K562 (cell line): ENCODE data around the gene CACNB2. TPM values are rescaled to one million over a fixed set of nuclear protein-coding genes. Genes with fewer than 3 reads are reported as not detected.

Experiments used
- ATAC-seq: fragments of 200-7000 bp; cut with Tn5 transposase; 3 replicates; pipeline ENCODE4 v1.9.1; 2020; ENCODE audit warnings: moderate library complexity
- BruUV-seq: library from RNA; stranded (reverse); fragments of 400-500 nt; replicated peaks from 2 replicates; lab custom pipeline; 2021; lab: Mats Ljungman, UMichigan
- CTCF ChIA-PET: fragments of 300-600 bp; formaldehyde crosslinking; extraction: SDS; loops from one replicate; lab custom pipeline; 2021; ENCODE audit warnings: low intra/inter-chr PET ratio; lab: Yijun Ruan, JAX
- POLR2A ChIA-PET: fragments of 300-600, 350-650 bp; sonication (Branson Sonifier 250); formaldehyde crosslinking; extraction: SDS; loops from one replicate; lab custom pipeline; 2021; ENCODE audit warnings: antibody characterized with exemption, inconsistent platforms; lab: Yijun Ruan, JAX
- DNase-seq, 4 experiments: peaks; one replicate each; pipeline versions ENCODE4 v3.0.0 to v3.0.0-alpha.2; 2011 to 2018; ENCODE audit warnings: low spot score in 3 of 4, mixed read lengths in 3 of 4; ENCODE audit errors: extremely low read depth in 1 of 4
- FAIRE-seq: peaks from 2 replicates; lab custom pipeline; 2011; peaks lifted over from hg19 to GRCh38; lab: Jason Lieb, UNC
- H2AFZ ChIP-seq: 2 replicates; pipeline ENCODE4 v1.6.0; 2011; ENCODE audit warnings: low read depth, low read length, control low read depth, inconsistent platforms
- H3K27ac ChIP-seq: fragments of 200-600 bp; 3 replicates; pipeline ENCODE4 v1.8.0; 2011; ENCODE audit warnings: low read depth, mild to moderate bottlenecking, control low read depth, inconsistent platforms, low read length, moderate library complexity, mixed read lengths; ENCODE audit errors: extremely low read depth
- H3K27me3 ChIP-seq, 2 experiments: fragments of 300-600 bp in 1 of 2; 2 replicates in 1 of 2; 3 replicates in 1 of 2; pipeline versions ENCODE4 v1.6.0 to v1.8.0; 2011; ENCODE audit warnings: inconsistent platforms in 2 of 2, low read length in 2 of 2, mild to moderate bottlenecking in 1 of 2, mixed read lengths in 1 of 2, moderate library complexity in 1 of 2; ENCODE audit not compliant: control insufficient read depth in 2 of 2, insufficient read depth in 2 of 2
- H3K36me3 ChIP-seq: fragments of 300-600 bp; 3 replicates; pipeline ENCODE4 v1.8.0; 2011; ENCODE audit warnings: mild to moderate bottlenecking, low read length, inconsistent platforms; ENCODE audit not compliant: control insufficient read depth, insufficient read depth
- H3K4me1 ChIP-seq, 2 experiments: fragments of 200-600 bp in 1 of 2; replicated peaks in 1 of 2; 2 replicates in 1 of 2; 3 replicates in 1 of 2; pipeline versions ENCODE4 v1.5.1 to v1.8.0; 2011; ENCODE audit warnings: inconsistent platforms in 2 of 2, low read length in 2 of 2, mild to moderate bottlenecking in 1 of 2, mixed read lengths in 1 of 2, moderate library complexity in 1 of 2; ENCODE audit not compliant: control insufficient read depth in 2 of 2, insufficient read depth in 2 of 2
- H3K4me2 ChIP-seq: 2 replicates; pipeline ENCODE4 v1.6.1; 2011; ENCODE audit warnings: low read length, control low read depth, inconsistent platforms, mixed read lengths; ENCODE audit not compliant: insufficient read depth
- H3K4me3 ChIP-seq: fragments of 200-600 bp; sonication (generic), shearing (Covaris generic); 2 replicates; pipeline ENCODE4 v1.5.1; 2016; ENCODE audit warnings: control low read depth, inconsistent platforms
- H3K79me2 ChIP-seq: fragments of 200-600 bp; 3 replicates; pipeline ENCODE4 v1.8.0; 2011; ENCODE audit warnings: low read length, inconsistent platforms; ENCODE audit not compliant: control insufficient read depth, insufficient read depth
- H3K9ac ChIP-seq, 2 experiments: 2 replicates each; pipeline versions ENCODE4 v1.6.0 to v1.6.1; 2011; ENCODE audit warnings: low read depth in 2 of 2, low read length in 2 of 2, control low read depth in 1 of 2, inconsistent platforms in 1 of 2, mild to moderate bottlenecking in 1 of 2, mixed read lengths in 1 of 2; ENCODE audit not compliant: insufficient read depth in 1 of 2
- H3K9me1 ChIP-seq: one replicate; pipeline ENCODE4 v1.6.0; 2011; ENCODE audit warnings: inconsistent platforms, mild to moderate bottlenecking, low read length, moderate library complexity; ENCODE audit not compliant: control insufficient read depth, insufficient read depth
- H3K9me3 ChIP-seq: replicated peaks from 2 replicates; pipeline ENCODE4 v1.5.1; 2011; ENCODE audit warnings: low read depth, low read length, inconsistent platforms; ENCODE audit not compliant: control insufficient read depth, insufficient read depth
- H4K20me1 ChIP-seq: replicated peaks from 2 replicates; pipeline ENCODE4 v1.6.1; 2011; ENCODE audit warnings: low read length, inconsistent platforms, mixed read lengths; ENCODE audit not compliant: control insufficient read depth, insufficient read depth
- CTBP1 ChIP-seq: fragments of 450-650 bp; IDR thresholded peaks from 2 replicates; pipeline ENCODE4 v1.6.1; 2016; ENCODE audit warnings: borderline replicate concordance
- HDAC6 ChIP-seq: IDR thresholded peaks from 2 replicates; pipeline ENCODE4 v1.6.1; 2012; ENCODE audit warnings: low read depth, mild to moderate bottlenecking, control low read depth, inconsistent platforms, low read length, moderate library complexity
- HMG20B ChIP-seq: fragments of 250-450 bp; sonication (Bioruptor Pico); IDR thresholded peaks from 2 replicates; pipeline ENCODE4 v1.5.0; 2021; ENCODE audit warnings: mild to moderate bottlenecking
- MBD2 ChIP-seq: sonication (generic); IDR thresholded peaks from 2 replicates; pipeline ENCODE4 v1.6.1; 2016; ENCODE audit warnings: low read depth, borderline replicate concordance
- RBM15 ChIP-seq: fragments of 200-400 bp; formaldehyde crosslinking; IDR thresholded peaks from 2 replicates; pipeline ENCODE4 v1.6.1; 2018; ENCODE audit warnings: mild to moderate bottlenecking, low read length, moderate library complexity; ENCODE audit not compliant: insufficient read depth
- RCOR1 ChIP-seq, 2 experiments: IDR thresholded peaks; 2 replicates each; pipeline ENCODE4 v1.6.1; 2012; ENCODE audit warnings: low read depth in 2 of 2, low read length in 2 of 2, borderline replicate concordance in 1 of 2, improper control_type of control experiment in 1 of 2
- SNRNP70 ChIP-seq: fragments of 200-400 bp; formaldehyde crosslinking; optimal IDR thresholded peaks from 2 replicates; pipeline ENCODE3; 2017; ENCODE audit warnings: low read depth, low read length
- TFE3 ChIP-seq: fragments of 450-650 bp; formaldehyde crosslinking; IDR thresholded peaks from 2 replicates; pipeline ENCODE4 v1.4.0; 2020; ENCODE audit warnings: mild to moderate bottlenecking, mixed read lengths
- ZNF133 ChIP-seq: fragments of 250-450 bp; sonication (Bioruptor Pico); IDR thresholded peaks from 2 replicates; pipeline ENCODE4 v1.4.0; 2020; ENCODE audit warnings: mild to moderate bottlenecking
- ZNF707 ChIP-seq: fragments of 250-450 bp; sonication (Bioruptor Pico); conservative IDR thresholded peaks from 2 replicates; pipeline ENCODE4 v1.8.0; 2022; ENCODE audit warnings: inconsistent platforms, mild to moderate bottlenecking, moderate library complexity
- WGBS: fragments of 100-300 bp; shearing (Covaris generic); methylation state at CpG from one replicate; pipeline ENCODE4 v1.1.6; 2016; ENCODE audit warnings: low coverage, mixed read lengths; ENCODE audit not compliant: insufficient coverage; ENCODE audit errors: missing lambda C conversion rate; 5-methylcytosine and 5-hydroxymethylcytosine counted together
- in situ Hi-C: fragments of 300-500 bp; cut with MboI; formaldehyde crosslinking; loops from 4 replicates; pipeline ENCODE4 v1.15.0; 2018; ENCODE audit warnings: inconsistent platforms, mixed read lengths
- intact Hi-C: fragments of 100-400 bp; cut with micrococcal nuclease; formaldehyde crosslinking; loops from 2 replicates; pipeline ENCODE4 v1.14.2; 2022
- polyA plus RNA-seq, 8 experiments: library from polyadenylated mRNA; depleted of rRNA in 4 of 8; stranded (reverse) in 5 of 8; unstranded in 3 of 8; fragments of >200 nt; fragmentation: Nextera tagmentation in 2 of 8; fragmentation: Illumina TruSeq in 1 of 8; extraction: Ambion mirVana in 2 of 8; extraction: Trizol in 1 of 8; gene quantifications; 2 replicates each; pipeline versions ENCODE4 v1.2.1 to v1.2.3, GENCODE V29; 2011 to 2014; ENCODE audit warnings: inconsistent platforms in 1 of 8, missing spikeins in 1 of 8
- total RNA-seq, 7 experiments: library from RNA; depleted of rRNA in 6 of 7; stranded (reverse); fragments of >200 nt in 6 of 7; fragmentation: Illumina TruSeq in 2 of 7; extraction: Trizol in 2 of 7; gene quantifications; 2 replicates each; pipeline versions ENCODE4 v1.2.1 to v1.2.3, GENCODE V29; 2011 to 2021; ENCODE audit warnings: low replicate concordance in 1 of 7

The CACNB2 gene
- total and polyA plus RNA-seq, 9 of the 15 experiments (the other 6 are each of a cell fraction or from before 2014, with no cell fraction given): 1.8 to 2.2 TPM; not detected in 7

GRCh38 chr10:18142151-18142550 lies 1.9 kb downstream of the CACNB2 start:
- Histone ChIP-seq H3K9me1 (no peaks in the 10 kb centered on the region), H3K9ac (no peak overlapping the region), H3K4me3 (no peak overlapping the region), H3K36me3 (no peaks in the 10 kb centered on the region), H3K27ac (no peak overlapping the region), H3K4me1 (peaks cover 0 to 10% of the 10 kb centered on the region in 2 experiments; a peak in 2 of 5 replicates), H3K9me3 (no peaks in the 10 kb centered on the region), H4K20me1 (no peaks in the 10 kb centered on the region), H2AFZ (no peak overlapping the region), H3K4me2 (no peak overlapping the region), H3K27me3 (peaks cover 7 to 22% of the 10 kb centered on the region in 2 experiments; a peak in 4 of 5 replicates), H3K79me2 (no peaks in the 10 kb centered on the region)
- ChIA-PET POLR2A (interaction anchor here (0.8 kb wide), 1 partner anchor 497 kb away, joined by 4 read pairs; no protein-coding TSS in a partner anchor), CTCF (no interaction called here)
- in situ Hi-C loops (no loop called here), intact Hi-C loops (no loop called here)
- FAIRE-seq (no peak), DNase-seq (no peak), ATAC-seq (no peak)
- TF ChIP-seq MBD2 (no peak), ZNF707 (CRISPR knock-in tag) (no peak), HMG20B (CRISPR knock-in tag) (no peak), TFE3 (CRISPR knock-in tag) (no peak), ZNF133 (no peak), SNRNP70 (no peak), RCOR1 (IDR thresholded peaks at IDR 0.05; ENCODE audit: borderline replicate concordance in 1 of 2, low read depth in 2 of 2, low read length in 2 of 2) (no peak), HDAC6 (no peak), CTBP1 (no peak), RBM15 (no peak)
- no TSS peak for BruUV-seq
- 0% methylated on average over 4 of the region's 4 CpGs for WGBS
